ELF-1 (cell line): ENCODE results near the gene VTN.

Source experiments
- DNase-seq: peaks from one replicate; pipeline ENCODE4 v3.0.0-alpha.2; 2016; ENCODE audit warnings: low read depth, low spot score

The VTN gene

GRCh38 chr17:28395426-28395825, 25.3 kb upstream of the VTN start:
- no peak for DNase-seq

GRCh38 chr17:28394337-28395116, 24.4 kb upstream of the VTN start:
- no peak for DNase-seq

GRCh38 chr17:28392491-28392890, 22.4 kb upstream of the VTN start:
- no peak for DNase-seq

GRCh38 chr17:28391401-28391800, 21.3 kb upstream of the VTN start:
- DNase-seq: no peak

GRCh38 chr17:28390984-28391383, 20.9 kb upstream of the VTN start:
- no peak for DNase-seq

- no peak for DNase-seq
Measured at GRCh38 chr17:28390563-28390962, 20.5 kb upstream of the VTN start.

GRCh38 chr17:28390141-28390540, 20.0 kb upstream of the VTN start:
- DNase-seq: no peak

GRCh38 chr17:28388106-28388505, 18.0 kb upstream of the VTN start:
- no peak for DNase-seq

GRCh38 chr17:28386391-28386790, 16.3 kb upstream of the VTN start:
- no peak for DNase-seq

- DNase-seq: no peak
Measured at GRCh38 chr17:28385406-28385805, 15.3 kb upstream of the VTN start.

GRCh38 chr17:28385037-28385400, 14.9 kb upstream of the VTN start:
- DNase-seq: no peak

GRCh38 chr17:28384281-28385036, 14.4 kb upstream of the VTN start:
- no peak for DNase-seq

- peak; percentile 89 for DNase-seq
Measured at GRCh38 chr17:28381141-28381825, 11.2 kb upstream of the VTN start.

- DNase-seq: peak; percentile 81
Measured at GRCh38 chr17:28379814-28380801, 10.0 kb upstream of the VTN start.

- DNase-seq: no peak
Measured at GRCh38 chr17:28372945-28373274, 2.8 kb upstream of the VTN start.

GRCh38 chr17:28372203-28372944, 2.3 kb upstream of the VTN start:
- peak; percentile 29 for DNase-seq

- peak; percentile 96 for DNase-seq
Measured at GRCh38 chr17:28371245-28372202, 1.4 kb upstream of the VTN start, which contains the start of gene SARM1. SARM1 (plus strand) TSS chr17:28371694; CDS start chr17:28372033, 339 bp downstream.

- DNase-seq: no peak
Measured at GRCh38 chr17:28370744-28371103, 617 bp upstream of the VTN start.

GRCh38 chr17:28369684-28370034, 448 bp downstream of the VTN start:
- DNase-seq: no peak
